LNCAP (cell line): ENCODE data around the gene PIM2.

Experiments
- CTCF ChIP-seq: fragments of 450-650 bp; IDR thresholded peaks from 2 replicates; pipeline ENCODE4 v1.5.1; 2017; ENCODE audit warnings: mild to moderate bottlenecking

PIM2 gene

GRCh38 chrX:48957827-48958634 is 39.2 kb upstream of the PIM2 start:
- no peak for TF ChIP-seq CTCF

GRCh38 chrX:48957477-48957826 is 38.6 kb upstream of the PIM2 start, which contains the start of gene OTUD5:
OTUD5 (minus strand) TSS chrX:48957607; CDS start chrX:48957570, 37 bp downstream.
- TF ChIP-seq CTCF, result no peak

- TF ChIP-seq CTCF, result no peak
These were observed 38.0 kb upstream of the PIM2 start for GRCh38 chrX:48956728-48957414.

- no peak for TF ChIP-seq CTCF
These were observed 29.8 kb upstream of the PIM2 start for GRCh38 chrX:48948589-48948988.

- TF ChIP-seq CTCF, result peak; percentile 81
These were observed 26.9 kb upstream of the PIM2 start for GRCh38 chrX:48945517-48946348.

- no peak for TF ChIP-seq CTCF
These were observed 24.1 kb upstream of the PIM2 start for GRCh38 chrX:48942895-48943294.

GRCh38 chrX:48940404-48940955 is 21.7 kb upstream of the PIM2 start:
- TF ChIP-seq CTCF, result no peak
